NT2/D1 (cell line): ENCODE results near the gene PAK1.

ENCODE experiments used
- SUZ12 ChIP-seq: IDR thresholded peaks from 2 replicates; pipeline ENCODE4 v1.6.1; 2011; ENCODE audit not compliant: insufficient read length, insufficient read depth; ENCODE audit errors: extremely low read depth
- YY1 ChIP-seq: IDR thresholded peaks from 2 replicates; pipeline ENCODE4 v1.6.1; 2011; ENCODE audit not compliant: insufficient read length, insufficient read depth
- ZNF274 ChIP-seq: IDR thresholded peaks from 2 replicates; pipeline ENCODE4 v1.6.1; 2011; ENCODE audit warnings: mild to moderate bottlenecking, low read depth, low read length

- TF ChIP-seq ZNF274 (no peak), YY1 (no peak), SUZ12 (no peak)
Measured at GRCh38 chr11:77431813-77432212, 42.1 kb downstream of the PAK1 start.
